ENCODE results near the gene UPF1. TPM values are rescaled to one million over a fixed set of nuclear protein-coding genes. Genes with fewer than 3 reads are reported as not detected.

UPF1 gene
- 10 to 100 TPM; 78.8 to 89.2 TPM for total RNA-seq
- 10 to 100 TPM; 48.3 to 50.1 TPM for polyA plus RNA-seq
- long read RNA-seq, donor 1, full-length matches to known transcripts, result 4 of 4 reads
- long read RNA-seq, donor 1, partial matches to known transcripts, result 0 of 4 reads
- long read RNA-seq, donor 1, other reads (novel, unspliced or antisense), result 0 of 4 reads
- long read RNA-seq, donor 2, result 0 reads
- long read RNA-seq, donor 3, full-length matches to known transcripts, result 1 of 1 reads
- long read RNA-seq, donor 3, partial matches to known transcripts, result 0 of 1 reads
- long read RNA-seq, donor 3, other reads (novel, unspliced or antisense), result 0 of 1 reads
- long read RNA-seq, donor 4, partial matches to known transcripts, result 0 of 1 reads
- long read RNA-seq, donor 4, other reads (novel, unspliced or antisense), result 0 of 1 reads
- long read RNA-seq, donor 5, full-length matches to known transcripts, result 4 of 48 reads
- long read RNA-seq, donor 5, partial matches to known transcripts, result 44 of 48 reads
- long read RNA-seq, donor 5, other reads (novel, unspliced or antisense), result 0 of 48 reads

DNA sequence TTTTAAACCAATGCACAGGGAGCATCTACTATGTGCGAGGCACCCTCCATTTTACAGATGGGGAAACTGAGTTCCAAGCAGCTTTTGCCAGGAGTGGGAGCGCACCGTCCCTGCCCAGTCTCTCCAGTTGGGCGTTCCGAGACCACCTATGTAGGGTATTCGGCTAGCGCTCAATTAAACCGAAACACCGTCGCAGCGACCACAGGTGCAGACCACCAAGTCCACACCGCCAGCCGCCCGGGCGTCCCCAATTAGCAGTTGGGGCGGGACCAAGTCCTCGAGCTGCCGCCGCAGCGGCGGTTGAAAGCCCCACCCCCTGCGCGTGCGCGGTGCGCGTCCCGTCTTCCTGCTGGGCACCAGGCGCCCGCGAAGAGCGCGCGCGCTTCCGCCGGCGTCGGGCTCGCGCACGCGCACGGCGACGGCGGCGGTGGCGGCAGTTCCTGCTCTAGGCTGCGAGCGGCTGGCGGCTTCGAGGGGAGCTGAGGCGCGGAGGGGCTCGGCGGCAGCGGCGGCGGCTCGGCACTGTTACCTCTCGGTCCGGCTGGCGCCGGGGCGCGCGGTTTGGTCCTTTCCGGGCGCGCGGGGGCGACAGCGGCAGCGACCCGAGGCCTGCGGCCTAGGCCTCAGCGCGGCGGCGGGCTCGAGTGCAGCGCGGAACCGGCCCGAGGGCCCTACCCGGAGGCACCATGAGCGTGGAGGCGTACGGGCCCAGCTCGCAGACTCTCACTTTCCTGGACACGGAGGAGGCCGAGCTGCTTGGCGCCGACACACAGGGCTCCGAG is at the start of gene UPF1:
Gene UPF1, plus strand, starts transcription at position 436 of the 782 bp plus-strand sequence. Its CDS starts 251 bp downstream, at position 687.
- ATAC-seq (ENCODE audit: insufficient read depth, low FRiP score) (peak; percentile 93), DNase-seq (peak; percentile 93 to 97 (median 96))
- peak within 1 kb of the TSS; percentile 92 for H3K4me3 ChIP-seq
- peak within 1 kb of the TSS; percentile 59 to 67 for H3K9ac ChIP-seq (ENCODE audit: insufficient read depth in 1 of 2, low read length in 2 of 2)
- peaks cover 0 to 4% (median 0%) of the 10 kb centered on the region in 4 donors for H3K9me3 ChIP-seq (ENCODE audit: control insufficient read depth in 4 of 4, insufficient read depth in 3 of 4, low read length in 3 of 4)
- H3K27ac ChIP-seq (ENCODE audit: low read depth in 1 of 2, low read length in 1 of 2), result peak within 1 kb of the TSS; percentile 95 to 96
- 0 to 1% methylated on average over 73 to 96 of the region's 96 CpGs for WGBS, 2 donors
- peaks cover 0 to 3% (median 0%) of the 10 kb centered on the region in 3 donors for H3K27me3 ChIP-seq (ENCODE audit: control insufficient read depth in 3 of 3, insufficient read depth in 3 of 3, low read length in 2 of 3)
- peaks cover 8 to 19% (median 14%) of the 10 kb centered on the region in 5 donors for H3K4me1 ChIP-seq (ENCODE audit: control insufficient read depth in 5 of 5, insufficient read depth in 5 of 5, low read length in 5 of 5)
- H3K36me3 ChIP-seq (ENCODE audit: control insufficient read depth in 4 of 4, insufficient read depth in 4 of 4, low read length in 4 of 4), result peaks cover 0 to 6% (median 5%) of the 10 kb centered on the region in 4 donors
- TF ChIP-seq, protein P1, sequence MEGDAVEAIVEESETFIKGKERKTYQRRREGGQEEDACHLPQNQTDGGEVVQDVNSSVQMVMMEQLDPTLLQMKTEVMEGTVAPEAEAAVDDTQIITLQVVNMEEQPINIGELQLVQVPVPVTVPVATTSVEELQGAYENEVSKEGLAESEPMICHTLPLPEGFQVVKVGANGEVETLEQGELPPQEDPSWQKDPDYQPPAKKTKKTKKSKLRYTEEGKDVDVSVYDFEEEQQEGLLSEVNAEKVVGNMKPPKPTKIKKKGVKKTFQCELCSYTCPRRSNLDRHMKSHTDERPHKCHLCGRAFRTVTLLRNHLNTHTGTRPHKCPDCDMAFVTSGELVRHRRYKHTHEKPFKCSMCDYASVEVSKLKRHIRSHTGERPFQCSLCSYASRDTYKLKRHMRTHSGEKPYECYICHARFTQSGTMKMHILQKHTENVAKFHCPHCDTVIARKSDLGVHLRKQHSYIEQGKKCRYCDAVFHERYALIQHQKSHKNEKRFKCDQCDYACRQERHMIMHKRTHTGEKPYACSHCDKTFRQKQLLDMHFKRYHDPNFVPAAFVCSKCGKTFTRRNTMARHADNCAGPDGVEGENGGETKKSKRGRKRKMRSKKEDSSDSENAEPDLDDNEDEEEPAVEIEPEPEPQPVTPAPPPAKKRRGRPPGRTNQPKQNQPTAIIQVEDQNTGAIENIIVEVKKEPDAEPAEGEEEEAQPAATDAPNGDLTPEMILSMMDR (IDR thresholded peaks at IDR 0.05; ENCODE audit: control extremely low read depth, extremely low read depth), result no peak

DNA sequence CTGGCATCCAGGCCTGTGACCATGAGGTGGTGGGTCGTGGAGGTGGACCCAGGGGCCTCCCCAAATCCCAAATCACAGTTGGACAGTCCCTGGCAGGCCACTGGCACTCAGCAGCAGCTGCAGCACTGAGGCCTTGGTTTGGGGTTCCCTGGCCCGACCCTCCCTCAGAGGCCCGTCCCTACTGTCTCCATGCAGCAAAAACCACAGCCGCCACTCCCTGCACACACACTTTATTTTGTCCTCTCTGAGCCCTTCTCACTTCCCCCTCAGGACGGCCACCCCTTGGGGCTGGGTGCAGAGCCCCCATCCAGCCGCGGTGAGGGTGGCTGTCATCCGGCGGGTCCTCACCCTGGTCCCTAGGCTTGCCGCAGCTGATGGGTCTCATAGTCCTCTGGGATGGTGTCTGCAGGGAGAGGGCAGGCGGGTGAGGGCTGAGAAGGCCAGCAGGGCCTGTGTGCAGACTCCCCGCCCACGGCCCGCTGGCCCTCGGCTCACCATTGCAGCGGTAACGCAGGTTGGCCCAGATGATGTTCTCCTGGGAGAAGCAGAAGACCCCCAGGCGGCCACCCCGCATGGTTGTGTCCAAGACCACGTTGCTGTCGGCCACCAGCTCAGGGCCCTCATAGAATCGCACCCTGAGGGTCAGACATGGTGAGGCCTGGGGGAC is 49.1 kb upstream of the UPF1 start:
- 82 to 90% methylated on average over 22 of the region's 22 CpGs for WGBS, 2 donors
- DNase-seq (no peak), ATAC-seq (ENCODE audit: insufficient read depth, low FRiP score) (no peak)
- Histone ChIP-seq H3K9ac (ENCODE audit: insufficient read depth in 1 of 2, low read length in 2 of 2) (no peak overlapping the region), H3K36me3 (ENCODE audit: control insufficient read depth in 4 of 4, insufficient read depth in 4 of 4, low read length in 4 of 4) (no peaks in the 10 kb centered on the region), H3K4me1 (ENCODE audit: control insufficient read depth in 5 of 5, insufficient read depth in 5 of 5, low read length in 5 of 5) (peaks cover 0 to 8% (median 2%) of the 10 kb centered on the region in 5 donors), H3K27me3 (ENCODE audit: control insufficient read depth in 3 of 3, insufficient read depth in 3 of 3, low read length in 2 of 3) (peaks cover 0 to 34% (median 27%) of the 10 kb centered on the region in 3 donors), H3K4me3 (no peak overlapping the region), H3K27ac (ENCODE audit: low read depth in 1 of 2, low read length in 1 of 2) (no peak overlapping the region), H3K9me3 (ENCODE audit: control insufficient read depth in 4 of 4, insufficient read depth in 3 of 4, low read length in 3 of 4) (no peaks in the 10 kb centered on the region)
- TF ChIP-seq, protein P1 (IDR thresholded peaks at IDR 0.05; ENCODE audit: control extremely low read depth, extremely low read depth), result no peak

DNA sequence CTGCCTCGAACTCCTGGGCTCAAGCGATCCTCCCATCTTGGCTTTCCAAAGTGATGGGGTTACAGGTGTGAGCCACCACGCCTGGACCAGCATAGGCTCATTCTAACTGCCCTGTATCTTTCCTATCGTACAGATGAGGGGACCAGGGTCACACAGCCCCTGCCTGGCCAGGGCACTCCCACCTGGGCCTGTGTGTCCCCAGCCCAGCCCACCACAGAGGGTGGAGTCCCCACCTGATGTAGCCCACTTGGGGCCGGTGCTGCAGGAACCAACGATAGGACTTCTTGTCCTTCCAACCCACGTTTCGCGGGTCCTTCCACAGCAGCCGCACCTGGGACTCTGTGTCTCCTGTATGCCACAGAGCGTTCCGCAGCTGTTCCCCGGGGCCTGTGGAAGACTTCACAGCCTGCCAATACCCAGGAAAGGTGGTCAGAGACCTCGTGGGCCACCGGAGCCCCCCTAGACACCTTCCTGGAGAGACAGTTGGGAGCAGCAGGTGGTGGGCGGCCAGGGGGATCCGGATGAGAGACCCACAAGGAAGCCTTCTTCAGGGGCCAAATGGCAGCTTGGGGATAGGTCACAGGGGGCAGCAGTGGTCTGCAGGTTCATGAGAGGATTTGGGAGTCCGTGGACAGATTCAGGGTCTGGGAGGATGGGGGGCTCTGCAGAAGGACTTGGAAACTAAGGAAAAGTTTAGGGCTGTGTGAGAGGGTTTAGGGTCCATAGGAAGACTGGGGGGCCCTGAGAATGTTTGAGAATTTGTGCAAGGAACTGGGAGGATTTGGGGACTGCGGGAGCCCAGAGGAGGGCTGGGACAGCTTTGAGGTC is 47.6 kb upstream of the UPF1 start:
- ATAC-seq (ENCODE audit: insufficient read depth, low FRiP score) (no peak), DNase-seq (no peak)
- 86 to 87% methylated on average over 19 of the region's 19 CpGs for WGBS, 2 donors
- H3K9me3 ChIP-seq (ENCODE audit: control insufficient read depth in 4 of 4, insufficient read depth in 3 of 4, low read length in 3 of 4), result peaks cover 0 to 4% (median 0%) of the 10 kb centered on the region in 4 donors
- H3K4me3 ChIP-seq, result no peak overlapping the region
- no peaks in the 10 kb centered on the region for H3K36me3 ChIP-seq (ENCODE audit: control insufficient read depth in 4 of 4, insufficient read depth in 4 of 4, low read length in 4 of 4)
- peaks cover 0 to 37% (median 23%) of the 10 kb centered on the region in 3 donors for H3K27me3 ChIP-seq (ENCODE audit: control insufficient read depth in 3 of 3, insufficient read depth in 3 of 3, low read length in 2 of 3)
- H3K4me1 ChIP-seq (ENCODE audit: control insufficient read depth in 5 of 5, insufficient read depth in 5 of 5, low read length in 5 of 5), result peaks cover 0 to 9% (median 0%) of the 10 kb centered on the region in 5 donors
- H3K27ac ChIP-seq (ENCODE audit: low read depth in 1 of 2, low read length in 1 of 2), result no peak overlapping the region
- no peak overlapping the region for H3K9ac ChIP-seq (ENCODE audit: insufficient read depth in 1 of 2, low read length in 2 of 2)
- TF ChIP-seq, protein P1 (IDR thresholded peaks at IDR 0.05; ENCODE audit: control extremely low read depth, extremely low read depth), result no peak
